Psoas muscle (tissue), 8 donors: ENCODE measurements around the gene MRPL3. TPM values are rescaled to one million over a fixed set of nuclear protein-coding genes. Genes with fewer than 3 reads are reported as not detected.

Source experiments
- ATAC-seq, 4 donors: fragments of 200-7000 bp; cut with Tn5 transposase; one replicate each; pipeline ENCODE4 v1.9.1; 2020; ENCODE audit warnings: moderate library complexity in 3 of 4, mild to moderate bottlenecking in 2 of 4
- DNase-seq, 2 donors: peaks; one replicate each; pipeline ENCODE4 v3.0.0-alpha.2; 2020
- H3K27ac ChIP-seq: fragments of 200-600 bp; one replicate; pipeline ENCODE4 v1.8.0; 2022
- H3K27me3 ChIP-seq, 3 donors: fragments of 200-600 bp in 1 of 3; one replicate each; pipeline versions ENCODE4 v1.6.1 to v1.8.0; 2013 to 2022; ENCODE audit warnings: low read length in 2 of 3, mild to moderate bottlenecking in 2 of 3, moderate library complexity in 1 of 3; ENCODE audit not compliant: insufficient read depth in 3 of 3
- H3K36me3 ChIP-seq, 2 donors: fragments of 200-600 bp in 1 of 2; one replicate each; pipeline versions ENCODE4 v1.6.1 to v1.8.0; 2013 to 2022; ENCODE audit warnings: low read depth in 1 of 2, mild to moderate bottlenecking in 1 of 2, moderate library complexity in 1 of 2; ENCODE audit not compliant: insufficient read depth in 1 of 2
- H3K4me1 ChIP-seq: fragments of 200-600 bp; one replicate; pipeline ENCODE4 v1.8.0; 2022
- H3K4me3 ChIP-seq: fragments of 200-600 bp; one replicate; pipeline ENCODE4 v1.8.0; 2022; ENCODE audit warnings: mild to moderate bottlenecking
- H3K9me3 ChIP-seq: fragments of 200-600 bp; one replicate; pipeline ENCODE4 v1.8.0; 2022
- CTCF ChIP-seq: fragments of 200-600 bp; IDR thresholded peaks from one replicate; pipeline ENCODE4 v1.8.0; 2022; ENCODE audit warnings: antibody characterized with exemption
- WGBS, 3 donors: extraction: QIAGEN DNeasy Blood & Tissue Kit; methylation state at CpG; one replicate each; pipeline versions ENCODE4 v1.1.6 to v1.1.7; 2013; 5-methylcytosine and 5-hydroxymethylcytosine counted together
- intact Hi-C, 2 donors: fragments of 100-400 bp; cut with DNase I; formaldehyde crosslinking; loops; one replicate each; pipeline versions ENCODE4 v1.11.0 to v1.14.2; 2022
- polyA plus RNA-seq, 3 donors: library from polyadenylated mRNA; stranded (reverse); fragments of 200-250 nt; gene quantifications; one replicate each; pipeline ENCODE4 v1.2.3, GENCODE V29; 2013
- total RNA-seq, 4 donors: library from RNA; stranded (reverse); fragmentation: NEBNext Ultra II Directional in 2 of 4; extraction: Animal tissue kit (Norgen Biotek cat#: 25700) in 2 of 4; gene quantifications; one replicate each; pipeline versions ENCODE4 v1.2.1 to v1.2.4, GENCODE V29; 2021 to 2023
- donor health status: healthy with polysubstance abuse.
- donor health status: DM: no; HTN: no; CAD: no; lungs with moderate emphysema.
- donor health status: Bipolar disorder and iron deficiency.
- donor health status: healthy.
- donor health status: DM: yes; HTN: yes; CAD: no.
- donor health status: DM: no; HTN: no; CAD: no.
- donor health status: DM: no; HTN: no; CAD: no.
- donor health status: DM: yes; HTN: yes; CAD: no.

MRPL3 gene
- total and polyA plus RNA-seq, 7 donors = 53.0 to 156 (median 85.5) TPM

- intact Hi-C loops = no loop called here
Measured at GRCh38 chr3:131540821-131541220, 38.0 kb upstream of the MRPL3 start.

DNA sequence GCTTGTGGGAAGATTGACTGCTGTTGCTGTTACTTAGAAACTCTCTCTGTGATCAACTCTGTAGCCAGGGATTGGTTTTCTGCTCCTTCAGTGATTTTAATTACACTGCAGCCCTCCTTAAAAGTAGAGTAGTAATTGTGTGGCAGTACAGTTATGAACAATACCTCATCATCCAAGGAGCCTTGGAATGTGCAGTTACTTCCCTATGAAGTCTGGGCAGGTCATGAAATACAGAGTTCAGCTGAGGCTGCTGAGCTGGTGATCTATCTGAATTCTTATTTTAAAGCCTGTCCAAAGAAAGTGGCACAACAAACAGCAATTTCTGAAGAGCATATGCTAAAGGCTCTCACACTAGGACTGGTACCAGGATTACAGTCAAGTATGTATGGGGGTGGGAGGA, 37.4 kb upstream of the MRPL3 start:
- Histone ChIP-seq H3K9me3 (no peaks in the 10 kb centered on the region), H3K27me3 (no peaks in the 10 kb centered on the region), H3K4me3 (no peak overlapping the region), H3K4me1 (no peaks in the 10 kb centered on the region), H3K27ac (no peak overlapping the region), H3K36me3 (no peaks in the 10 kb centered on the region)
- no peak for DNase-seq
- no peak for TF ChIP-seq CTCF
- ATAC-seq = no peak
- intact Hi-C loops = no loop called here

More at GRCh38 chr3:131540821-131541220, 38.0 kb upstream of the MRPL3 start:
- DNase-seq (no peak), ATAC-seq (no peak)
- H3K9me3 ChIP-seq = no peaks in the 10 kb centered on the region
- H3K27me3 ChIP-seq = no peaks in the 10 kb centered on the region
- no peak for TF ChIP-seq CTCF
- H3K4me1 ChIP-seq = no peaks in the 10 kb centered on the region
- H3K4me3 ChIP-seq = no peak overlapping the region
- 76 to 81% (median 79%) methylated on average over 2 of the region's 2 CpGs for WGBS, 3 donors
- H3K27ac ChIP-seq = no peak overlapping the region
- H3K36me3 ChIP-seq = no peaks in the 10 kb centered on the region

GRCh38 chr3:131538968-131539367, 36.2 kb upstream of the MRPL3 start:
- intact Hi-C loops = no loop called here
- H3K36me3 ChIP-seq = no peaks in the 10 kb centered on the region
- H3K27ac ChIP-seq = no peak overlapping the region
- H3K4me1 ChIP-seq = no peaks in the 10 kb centered on the region
- H3K4me3 ChIP-seq = no peak overlapping the region
- ATAC-seq (no peak), DNase-seq (no peak)
- H3K9me3 ChIP-seq = no peaks in the 10 kb centered on the region
- TF ChIP-seq CTCF = no peak
- WGBS, 3 donors = 93 to 96% (median 95%) methylated on average over 1 of the region's 1 CpG
- H3K27me3 ChIP-seq = no peaks in the 10 kb centered on the region

DNA sequence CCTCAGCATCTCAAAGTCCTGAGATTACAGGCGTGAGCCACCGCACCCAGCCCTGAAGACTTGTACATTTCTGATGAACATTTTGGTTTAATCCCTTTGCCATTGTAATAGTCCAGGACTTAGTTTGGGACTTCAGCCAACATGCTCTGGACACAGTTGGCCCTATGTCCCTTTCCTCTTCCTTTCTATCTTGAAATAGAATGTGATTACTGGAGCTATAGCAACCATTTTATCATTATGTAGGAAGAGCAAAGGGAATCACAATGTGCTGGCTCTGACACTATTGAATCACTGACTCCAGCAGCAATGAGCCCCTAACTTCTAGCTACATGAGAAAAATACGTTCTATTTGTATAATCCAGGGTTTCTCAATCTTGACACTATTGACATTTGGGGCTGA, 34.8 kb upstream of the MRPL3 start:
- Histone ChIP-seq H3K27me3 (no peaks in the 10 kb centered on the region), H3K4me1 (no peaks in the 10 kb centered on the region), H3K9me3 (no peaks in the 10 kb centered on the region), H3K4me3 (no peak overlapping the region), H3K27ac (no peak overlapping the region), H3K36me3 (no peaks in the 10 kb centered on the region)
- 82 to 87% (median 84%) methylated on average over 3 of the region's 3 CpGs for WGBS, 3 donors
- DNase-seq (no peak), ATAC-seq (no peak)
- TF ChIP-seq CTCF = no peak
- intact Hi-C loops = no loop called here

- Histone ChIP-seq H3K4me1 (no peaks in the 10 kb centered on the region), H3K27ac (no peak overlapping the region), H3K9me3 (no peaks in the 10 kb centered on the region), H3K27me3 (no peaks in the 10 kb centered on the region), H3K4me3 (no peak overlapping the region), H3K36me3 (no peaks in the 10 kb centered on the region)
- 33 to 40% (median 35%) methylated on average over 2 of the region's 2 CpGs for WGBS, 3 donors
- DNase-seq (no peak), ATAC-seq (no peak)
- intact Hi-C loops = no loop called here
- TF ChIP-seq CTCF = no peak
Measured at GRCh38 chr3:131535596-131535995, 32.8 kb upstream of the MRPL3 start.
